HEK293 (cell line): ENCODE measurements around the gene SERPINI1.

Experiments
- CTCF ChIA-PET: fragments of 350-600 bp; formaldehyde crosslinking; extraction: SDS; loops from one replicate; lab custom pipeline; 2021; ENCODE audit warnings: antibody characterized with exemption; lab: Yijun Ruan, JAX
- POLR2A ChIA-PET: fragments of 300-600 bp; formaldehyde crosslinking; extraction: SDS; loops from one replicate; lab custom pipeline; 2020; ENCODE audit warnings: antibody characterized with exemption, inconsistent platforms; lab: Yijun Ruan, JAX
- H3K27ac ChIP-seq: fragments of 200-500 bp; sonication (Bioruptor generic); 2 replicates; pipeline ENCODE4 v1.5.1; 2014; ENCODE audit warnings: low read depth, low read length, control low read depth, inconsistent platforms; ENCODE audit errors: extremely low read depth
- H3K36me3 ChIP-seq, 2 experiments: fragments of 200-500 bp in 1 of 2; sonication (Bioruptor generic) in 1 of 2; 1 replicate in 1 of 2; 2 replicates in 1 of 2; pipeline ENCODE4 v1.5.1; 2014 to 2017; ENCODE audit warnings: inconsistent platforms in 2 of 2, low read length in 2 of 2; ENCODE audit not compliant: control insufficient read depth in 2 of 2, insufficient read depth in 1 of 2
- H3K4me1 ChIP-seq: fragments of 200-500 bp; sonication (Bioruptor generic); 2 replicates; pipeline ENCODE4 v1.5.1; 2014; ENCODE audit warnings: mild to moderate bottlenecking, low read length, inconsistent platforms; ENCODE audit not compliant: control insufficient read depth, insufficient read depth
- H3K4me3 ChIP-seq: 2 replicates; pipeline ENCODE4 v1.5.1; 2011; ENCODE audit warnings: low read depth, mild to moderate bottlenecking, control low read depth, low read length, moderate library complexity
- H3K9me3 ChIP-seq: fragments of 200-500 bp; sonication (Bioruptor generic); 2 replicates; pipeline ENCODE4 v1.5.1; 2014; ENCODE audit warnings: low read depth, low read length, inconsistent platforms; ENCODE audit not compliant: control insufficient read depth, insufficient read depth
- FEZF1 ChIP-seq: fragments of 450-650 bp; formaldehyde crosslinking; IDR thresholded peaks from 2 replicates; pipeline ENCODE4 v1.5.1; 2016; ENCODE audit warnings: missing biosample characterization, missing genetic modification characterization
- KLF16 ChIP-seq: fragments of 450-650 bp; formaldehyde crosslinking; IDR thresholded peaks from 2 replicates; pipeline ENCODE4 v1.5.1; 2017; ENCODE audit warnings: missing biosample characterization, missing genetic modification characterization
- MEIS1 ChIP-seq: sonication (generic); formaldehyde crosslinking; IDR thresholded peaks from 2 replicates; pipeline ENCODE4 v1.8.1; 2022; ENCODE audit warnings: missing genetic modification reagents, mild to moderate bottlenecking, borderline replicate concordance
- SCRT2 ChIP-seq: fragments of 450-650 bp; formaldehyde crosslinking; IDR thresholded peaks from 2 replicates; pipeline ENCODE4 v1.5.1; 2016; ENCODE audit warnings: missing biosample characterization, missing genetic modification characterization
- ZBTB8A ChIP-seq: fragments of 450-650 bp; formaldehyde crosslinking; IDR thresholded peaks from 2 replicates; pipeline ENCODE4 v1.5.1; 2016; ENCODE audit warnings: missing biosample characterization, missing genetic modification characterization
- ZNF121 ChIP-seq: fragments of 450-650 bp; formaldehyde crosslinking; IDR thresholded peaks from 2 replicates; pipeline ENCODE4 v1.5.1; 2016; ENCODE audit warnings: missing biosample characterization, missing genetic modification characterization
- ZNF132 ChIP-seq: fragments of 450-650 bp; formaldehyde crosslinking; IDR thresholded peaks from 2 replicates; pipeline ENCODE4 v1.5.1; 2017; ENCODE audit warnings: missing biosample characterization, missing genetic modification characterization, borderline replicate concordance
- ZNF133 ChIP-seq: fragments of 450-650 bp; formaldehyde crosslinking; IDR thresholded peaks from 2 replicates; pipeline ENCODE4 v1.5.1; 2016; ENCODE audit warnings: missing biosample characterization, missing genetic modification characterization
- ZNF16 ChIP-seq: fragments of 450-650 bp; formaldehyde crosslinking; IDR thresholded peaks from 2 replicates; pipeline ENCODE4 v1.5.1; 2016; ENCODE audit warnings: low read depth, missing biosample characterization, missing genetic modification characterization
- ZNF18 ChIP-seq: fragments of 450-650 bp; formaldehyde crosslinking; IDR thresholded peaks from 2 replicates; pipeline ENCODE4 v1.5.1; 2016; ENCODE audit warnings: missing biosample characterization, missing genetic modification characterization
- ZNF211 ChIP-seq: fragments of 450-650 bp; formaldehyde crosslinking; IDR thresholded peaks from 2 replicates; pipeline ENCODE4 v1.5.1; 2016; ENCODE audit warnings: low read depth, missing biosample characterization, missing genetic modification characterization
- ZNF214 ChIP-seq: fragments of 450-650 bp; formaldehyde crosslinking; IDR thresholded peaks from 2 replicates; pipeline ENCODE4 v1.5.1; 2017; ENCODE audit warnings: missing biosample characterization, mild to moderate bottlenecking, missing genetic modification characterization, borderline replicate concordance
- ZNF266 ChIP-seq: fragments of 450-650 bp; formaldehyde crosslinking; IDR thresholded peaks from 2 replicates; pipeline ENCODE4 v1.5.1; 2016; ENCODE audit warnings: missing biosample characterization, missing genetic modification characterization, low read depth
- ZNF324 ChIP-seq: fragments of 450-650 bp; formaldehyde crosslinking; IDR thresholded peaks from 2 replicates; pipeline ENCODE4 v1.5.1; 2016; ENCODE audit warnings: missing biosample characterization, missing genetic modification characterization
- ZNF341 ChIP-seq: fragments of 450-650 bp; formaldehyde crosslinking; IDR thresholded peaks from 2 replicates; pipeline ENCODE4; 2016; ENCODE audit warnings: low read depth, missing biosample characterization, missing genetic modification characterization
- ZNF513 ChIP-seq: fragments of 450-650 bp; IDR thresholded peaks from 2 replicates; pipeline ENCODE4 v1.5.1; 2018; ENCODE audit warnings: missing biosample characterization, missing genetic modification characterization
- ZNF654 ChIP-seq: fragments of 450-650 bp; formaldehyde crosslinking; IDR thresholded peaks from 2 replicates; pipeline ENCODE4 v1.5.1; 2016; ENCODE audit warnings: low read depth, missing biosample characterization, missing genetic modification characterization
- ZNF692 ChIP-seq: fragments of 450-650 bp; formaldehyde crosslinking; IDR thresholded peaks from 2 replicates; pipeline ENCODE4 v1.5.1; 2016; ENCODE audit warnings: missing biosample characterization, missing genetic modification characterization
- ZNF707 ChIP-seq: fragments of 450-650 bp; formaldehyde crosslinking; IDR thresholded peaks from 2 replicates; pipeline ENCODE4 v1.5.1; 2016; ENCODE audit warnings: missing biosample characterization, missing genetic modification characterization
- ZNF777 ChIP-seq: fragments of 450-650 bp; formaldehyde crosslinking; IDR thresholded peaks from 2 replicates; pipeline ENCODE4 v1.5.1; 2017; ENCODE audit warnings: missing biosample characterization, missing genetic modification characterization, borderline replicate concordance
- TF ChIP-seq, protein P1 (sequence below): fragments of 450-650 bp; formaldehyde crosslinking; IDR thresholded peaks from 2 replicates; pipeline ENCODE4 v1.5.1; 2017; ENCODE audit warnings: missing biosample characterization, missing genetic modification characterization

Gene SERPINI1

DNA sequence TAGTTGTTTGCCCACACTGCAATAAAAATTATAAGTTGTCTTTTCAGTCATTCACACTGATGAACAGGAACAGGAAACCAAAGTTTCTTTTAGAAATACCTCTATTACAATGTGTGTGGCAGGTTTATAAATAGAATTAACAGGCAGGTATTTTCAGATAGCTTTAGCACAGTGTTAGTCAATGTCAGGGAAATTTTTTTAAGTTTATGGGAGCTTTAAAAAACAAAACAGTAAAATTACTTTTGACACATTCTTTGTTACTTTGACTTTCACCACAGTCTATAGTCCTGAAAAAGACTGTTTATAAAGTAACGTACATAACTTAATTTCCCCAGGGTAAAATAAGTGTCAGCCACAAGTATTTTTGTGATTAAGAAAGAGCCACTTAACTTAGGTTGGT is 38.1 kb downstream of the SERPINI1 start:
- no peak for TF ChIP-seq ZNF654 (tag by site-specific recombination)
- no peak for TF ChIP-seq KLF16 (tag by site-specific recombination)
- POLR2A ChIA-PET = no interaction called here
- Histone ChIP-seq H3K4me1 (no peaks in the 10 kb centered on the region), H3K36me3 (no peaks in the 10 kb centered on the region), H3K27ac (no peak overlapping the region), H3K9me3 (no peaks in the 10 kb centered on the region), H3K4me3 (no peak overlapping the region)
- CTCF ChIA-PET = interaction anchor here (0.6 kb wide), 1 partner anchor 16 kb away, joined by 4 read pairs; no protein-coding TSS in a partner anchor

- no peaks in the 10 kb centered on the region for H3K4me1 ChIP-seq
- H3K36me3 ChIP-seq = no peaks in the 10 kb centered on the region
- H3K27ac ChIP-seq = no peak overlapping the region
- ChIA-PET POLR2A (no interaction called here), CTCF (no interaction called here)
- TF ChIP-seq ZNF777 (tag by site-specific recombination) = no peak
- no peak for TF ChIP-seq ZNF266 (tag by site-specific recombination)
- no peak for TF ChIP-seq ZNF121 (tag by site-specific recombination)
- TF ChIP-seq ZNF707 (tag by site-specific recombination) = no peak
- no peak for TF ChIP-seq ZNF214 (tag by site-specific recombination)
- no peak for TF ChIP-seq ZNF692 (tag by site-specific recombination)
- TF ChIP-seq, protein P1, sequence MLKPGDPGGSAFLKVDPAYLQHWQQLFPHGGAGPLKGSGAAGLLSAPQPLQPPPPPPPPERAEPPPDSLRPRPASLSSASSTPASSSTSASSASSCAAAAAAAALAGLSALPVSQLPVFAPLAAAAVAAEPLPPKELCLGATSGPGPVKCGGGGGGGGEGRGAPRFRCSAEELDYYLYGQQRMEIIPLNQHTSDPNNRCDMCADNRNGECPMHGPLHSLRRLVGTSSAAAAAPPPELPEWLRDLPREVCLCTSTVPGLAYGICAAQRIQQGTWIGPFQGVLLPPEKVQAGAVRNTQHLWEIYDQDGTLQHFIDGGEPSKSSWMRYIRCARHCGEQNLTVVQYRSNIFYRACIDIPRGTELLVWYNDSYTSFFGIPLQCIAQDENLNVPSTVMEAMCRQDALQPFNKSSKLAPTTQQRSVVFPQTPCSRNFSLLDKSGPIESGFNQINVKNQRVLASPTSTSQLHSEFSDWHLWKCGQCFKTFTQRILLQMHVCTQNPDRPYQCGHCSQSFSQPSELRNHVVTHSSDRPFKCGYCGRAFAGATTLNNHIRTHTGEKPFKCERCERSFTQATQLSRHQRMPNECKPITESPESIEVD (tag by site-specific recombination) = no peak
- no peak for TF ChIP-seq ZNF132 (tag by site-specific recombination)
- no peak for TF ChIP-seq ZNF16
- TF ChIP-seq ZBTB8A (tag by site-specific recombination) = no peak
- no peak for TF ChIP-seq FEZF1
- TF ChIP-seq ZNF211 (tag by site-specific recombination) = no peak
- no peak for TF ChIP-seq ZNF18 (tag by site-specific recombination)
- no peak for TF ChIP-seq ZNF324
- no peak overlapping the region for H3K4me3 ChIP-seq
- H3K9me3 ChIP-seq = no peaks in the 10 kb centered on the region
Measured at GRCh38 chr3:167776066-167776685, 40.7 kb downstream of the SERPINI1 start.

- CTCF ChIA-PET = interaction anchor here (0.7 kb wide), 1 partner anchor 14 kb away, joined by 3 read pairs; no protein-coding TSS in a partner anchor
- H3K9me3 ChIP-seq = no peaks in the 10 kb centered on the region
- H3K4me3 ChIP-seq = no peak overlapping the region
- POLR2A ChIA-PET = no interaction called here
- H3K36me3 ChIP-seq = no peaks in the 10 kb centered on the region
- no peak overlapping the region for H3K27ac ChIP-seq
- H3K4me1 ChIP-seq = no peaks in the 10 kb centered on the region
- TF ChIP-seq MEIS1 (CRISPR knock-in tag) (no peak), ZNF16 (no peak), SCRT2 (no peak), ZNF341 (tag by site-specific recombination) (no peak), ZNF513 (tag by site-specific recombination) (no peak), ZNF133 (tag by site-specific recombination) (no peak)
Measured at GRCh38 chr3:167777356-167777755, 41.8 kb downstream of the SERPINI1 start.
